GM12878 (cell line): Measurements from ENCODE around the gene ZMYND19. TPM values are rescaled to one million over a fixed set of nuclear protein-coding genes. Genes with fewer than 3 reads are reported as not detected.

Experiments
- ATAC-seq: fragments of 200-7000 bp; cut with Tn5 transposase; 3 replicates; pipeline ENCODE4 v1.9.1; 2020; ENCODE audit warnings: mild to moderate bottlenecking, moderate library complexity
- BruUV-seq: library from RNA; stranded (reverse); fragments of 400-500 nt; replicated peaks from 2 replicates; lab custom pipeline; 2021; lab: Mats Ljungman, UMichigan
- CTCF ChIA-PET: fragments of 300-600 bp; sonication (Branson Sonifier 250); formaldehyde crosslinking; extraction: SDS; loops from one replicate; lab custom pipeline; 2021; ENCODE audit warnings: inconsistent platforms; lab: Yijun Ruan, JAX
- POLR2A ChIA-PET: fragments of 350-600 bp; formaldehyde crosslinking; extraction: SDS; loops from one replicate; lab custom pipeline; 2021; ENCODE audit warnings: inconsistent platforms; lab: Charles Lee
- RAD21 ChIA-PET: fragments of 300-600 bp; sonication (Branson Sonifier 250); formaldehyde crosslinking; loops from one replicate; lab custom pipeline; 2023; ENCODE audit warnings: antibody characterized with exemption; ENCODE audit not compliant: unreplicated experiment; lab: Charles Lee
- SMC1A ChIA-PET: fragments of 300-600 bp; sonication (Branson Sonifier 250); formaldehyde crosslinking; loops from one replicate; lab custom pipeline; 2023; ENCODE audit not compliant: unreplicated experiment, uncharacterized antibody; lab: Charles Lee
- DNase-seq: peaks from one replicate; pipeline ENCODE4 v3.0.0-alpha.2; 2011; ENCODE audit warnings: low read depth, low spot score
- FAIRE-seq: peaks from 3 replicates; lab custom pipeline; 2011; peaks lifted over from hg19 to GRCh38; lab: Jason Lieb, UNC
- H2AFZ ChIP-seq: 2 replicates; pipeline ENCODE4 v1.6.0; 2011; ENCODE audit warnings: low read depth, low read length, control low read depth; ENCODE audit not compliant: control insufficient read depth
- H3K27ac ChIP-seq: 2 replicates; pipeline ENCODE4 v1.5.1; 2011; ENCODE audit warnings: control low read depth; ENCODE audit not compliant: control insufficient read depth, insufficient read depth
- H3K27me3 ChIP-seq, 2 experiments: replicated peaks in 1 of 2; 2 replicates each; pipeline versions ENCODE4 v1.6.0 to v1.6.1; 2011; ENCODE audit warnings: low read length in 1 of 2; ENCODE audit not compliant: control insufficient read depth in 2 of 2, insufficient read depth in 2 of 2
- H3K36me3 ChIP-seq, 2 experiments: 2 replicates each; pipeline ENCODE4 v1.5.1; 2011; ENCODE audit warnings: low read length in 1 of 2; ENCODE audit not compliant: control insufficient read depth in 2 of 2, insufficient read depth in 2 of 2
- H3K4me1 ChIP-seq: 2 replicates; pipeline ENCODE4 v1.6.1; 2011; ENCODE audit warnings: mild to moderate bottlenecking, low read length, moderate library complexity, mixed read lengths; ENCODE audit not compliant: control insufficient read depth, insufficient read depth
- H3K4me2 ChIP-seq: 2 replicates; pipeline ENCODE4 v1.6.0; 2011; ENCODE audit warnings: control low read depth; ENCODE audit not compliant: control insufficient read depth, insufficient read depth
- H3K4me3 ChIP-seq: fragments of 200-600 bp; sonication (generic); 2 replicates; pipeline ENCODE4 v1.5.1; 2016
- H3K79me2 ChIP-seq: 2 replicates; pipeline ENCODE4 v1.6.0; 2011; ENCODE audit warnings: low read length; ENCODE audit not compliant: control insufficient read depth, insufficient read depth
- H3K9ac ChIP-seq: 2 replicates; pipeline ENCODE4 v1.8.0; 2011; ENCODE audit warnings: low read length, control low read depth, mixed read lengths; ENCODE audit not compliant: control insufficient read depth, insufficient read depth
- H3K9me3 ChIP-seq: replicated peaks from 3 replicates; pipeline ENCODE4 v1.5.1; 2011; ENCODE audit warnings: mild to moderate bottlenecking, low read length; ENCODE audit not compliant: control insufficient read depth, insufficient read depth
- H4K20me1 ChIP-seq: 2 replicates; pipeline ENCODE4 v1.6.0; 2011; ENCODE audit not compliant: control insufficient read depth, insufficient read depth
- CREM ChIP-seq: IDR thresholded peaks from 2 replicates; pipeline ENCODE4 v1.6.1; 2014; ENCODE audit warnings: antibody characterized with exemption, low read depth
- ETV6 ChIP-seq, 2 experiments: fragments of 450-650 bp in 1 of 2; IDR thresholded peaks in 1 of 2; conservative IDR thresholded peaks in 1 of 2; 2 replicates each; pipeline ENCODE4 v1.6.1; 2014; ENCODE audit warnings: antibody characterized with exemption in 1 of 2, borderline replicate concordance in 1 of 2, low read depth in 1 of 2, mild to moderate bottlenecking in 1 of 2, moderate library complexity in 1 of 2
- FOXM1 ChIP-seq: IDR thresholded peaks from 2 replicates; pipeline ENCODE4 v1.6.1; 2012; ENCODE audit warnings: low read depth, mild to moderate bottlenecking, inconsistent platforms, low read length, moderate library complexity
- HDAC6 ChIP-seq: fragments of 200-600 bp; sonication (generic); IDR thresholded peaks from one replicate; pipeline ENCODE4 v1.8.0; 2017; ENCODE audit warnings: antibody characterized with exemption; ENCODE audit not compliant: unreplicated experiment
- JUNB ChIP-seq: IDR thresholded peaks from 2 replicates; pipeline ENCODE4 v1.6.1; 2016; ENCODE audit warnings: antibody characterized with exemption, mild to moderate bottlenecking
- RBBP5 ChIP-seq: fragments of 200-600 bp; sonication (generic); conservative IDR thresholded peaks from 2 replicates; pipeline ENCODE4 v1.6.1; 2016
- REST ChIP-seq: IDR thresholded peaks from 2 replicates; pipeline ENCODE4 v1.6.1; 2012; ENCODE audit warnings: mild to moderate bottlenecking, low read depth, low read length
- SIX5 ChIP-seq: IDR thresholded peaks from 2 replicates; pipeline ENCODE4 v1.6.1; 2011; ENCODE audit warnings: mild to moderate bottlenecking, low read depth, low read length, moderate library complexity; ENCODE audit not compliant: severe bottlenecking
- SPI1 ChIP-seq: IDR thresholded peaks from 2 replicates; pipeline ENCODE4 v1.6.1; 2011; ENCODE audit warnings: low read depth, mild to moderate bottlenecking, low read length, moderate library complexity, borderline replicate concordance; ENCODE audit not compliant: insufficient read depth
- SUPT20H ChIP-seq: IDR thresholded peaks from 2 replicates; pipeline ENCODE4 v1.6.1; 2011; ENCODE audit warnings: low read depth, mild to moderate bottlenecking, low read length, moderate library complexity, borderline replicate concordance; ENCODE audit not compliant: control insufficient read depth
- ZNF207 ChIP-seq: fragments of 450-650 bp; IDR thresholded peaks from 2 replicates; pipeline ENCODE4 v1.6.1; 2014; ENCODE audit warnings: antibody characterized with exemption, mild to moderate bottlenecking, borderline replicate concordance
- WGBS: methylation state at CpG from one replicate; pipeline ENCODE4 v1.1.6; 2016; ENCODE audit warnings: low lambda C conversion rate; ENCODE audit not compliant: insufficient replicate concordance, insufficient coverage; ENCODE audit errors: missing lambda C conversion rate; 5-methylcytosine and 5-hydroxymethylcytosine counted together
- in situ Hi-C: fragments of 300-500 bp; cut with MboI; formaldehyde crosslinking; loops from 9 replicates; pipeline ENCODE4 v1.14.3; 2018; ENCODE audit warnings: mixed read lengths
- intact Hi-C: fragments of 100-400 bp; cut with micrococcal nuclease; formaldehyde crosslinking; loops from one replicate; pipeline ENCODE4 v1.14.2; 2022; ENCODE audit not compliant: unreplicated experiment
- polyA plus RNA-seq, 11 experiments: library from polyadenylated mRNA; depleted of rRNA in 4 of 11; unstranded in 6 of 11; stranded (reverse) in 5 of 11; fragments of >200 nt; fragmentation: Nextera tagmentation in 4 of 11; fragmentation: Illumina TruSeq in 1 of 11; extraction: Ambion mirVana in 4 of 11; extraction: Trizol in 1 of 11; gene quantifications; 1 replicate in 1 of 11; 2 replicates in 10 of 11; pipeline versions ENCODE4 v1.2.1 to v1.2.3, GENCODE V29; 2011 to 2016; ENCODE audit warnings: inconsistent platforms in 2 of 11, missing spikeins in 2 of 11, low read depth in 1 of 11
- total RNA-seq, 4 experiments: library from RNA; depleted of rRNA in 3 of 4; stranded (reverse); fragments of >200 nt in 3 of 4; fragmentation: Illumina TruSeq in 1 of 4; extraction: Trizol in 1 of 4; gene quantifications; 2 replicates each; pipeline versions ENCODE4 v1.2.1 to v1.2.3, GENCODE V29; 2013 to 2021
- TF ChIP-seq, protein P1 (sequence below): IDR thresholded peaks from 2 replicates; pipeline ENCODE4 v1.6.1; 2011; ENCODE audit warnings: low read depth, mild to moderate bottlenecking, low read length, moderate library complexity, borderline replicate concordance; ENCODE audit errors: extremely low read depth

Gene ZMYND19
- total and polyA plus RNA-seq, 10 of the 15 experiments (the other 5 are each of a cell fraction or from before 2014, with no cell fraction given) = 0.84 to 54.8 (median 20.1) TPM

- Histone ChIP-seq H3K9me3 (no peaks in the 10 kb centered on the region), H4K20me1 (no peaks in the 10 kb centered on the region), H3K9ac (peak overlapping the region; percentile 36), H3K27me3 (no peaks in the 10 kb centered on the region), H3K4me3 (peak overlapping the region; percentile 51), H3K79me2 (peaks cover 66% of the 10 kb centered on the region), H3K4me1 (peaks cover 4% of the 10 kb centered on the region; the same call in 1 of the 2 replicates), H3K4me2 (peak overlapping the region; percentile 75), H3K27ac (peak overlapping the region; percentile 56), H2AFZ (no peak overlapping the region), H3K36me3 (peaks cover 1 to 3% of the 10 kb centered on the region in 2 experiments; a peak in 3 of 4 replicates)
- in situ Hi-C loops (no loop called here), intact Hi-C loops (no loop called here)
- no TSS peak for BruUV-seq
- ChIA-PET CTCF (interaction anchor here (1.6 kb wide), 1 partner anchor 10 kb away, joined by 6 read pairs; no protein-coding TSS in a partner anchor), RAD21 (no interaction called here), POLR2A (no interaction called here), SMC1A (interaction anchor here (1.7 kb wide), 1 partner anchor 18 kb away, joined by 3 read pairs; no protein-coding TSS in a partner anchor)
- no peak for DNase-seq
- peak; percentile 25; the same call in 1 of the 3 replicates for ATAC-seq
- peak; percentile 81 for FAIRE-seq
- TF ChIP-seq JUNB (no peak), ZNF207 (no peak), FOXM1 (no peak), RBBP5 (no peak), SPI1 (no peak)
- TF ChIP-seq, protein P1, sequence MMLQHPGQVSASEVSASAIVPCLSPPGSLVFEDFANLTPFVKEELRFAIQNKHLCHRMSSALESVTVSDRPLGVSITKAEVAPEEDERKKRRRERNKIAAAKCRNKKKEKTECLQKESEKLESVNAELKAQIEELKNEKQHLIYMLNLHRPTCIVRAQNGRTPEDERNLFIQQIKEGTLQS = no peak
- 67% methylated on average over 6 of the region's 6 CpGs for WGBS
These were observed 48.4 kb upstream of the ZMYND19 start for GRCh38 chr9:137638680-137639079.

- ChIA-PET SMC1A (no interaction called here), RAD21 (no interaction called here), POLR2A (no interaction called here), CTCF (no interaction called here)
- H3K4me1 ChIP-seq = peaks cover 16% of the 10 kb centered on the region
- H3K4me3 ChIP-seq = no peak overlapping the region
- H4K20me1 ChIP-seq = no peaks in the 10 kb centered on the region
- no peaks in the 10 kb centered on the region; a peak in 2 of 4 replicates for H3K36me3 ChIP-seq
- DNase-seq (no peak), ATAC-seq (no peak), FAIRE-seq (no peak)
- H3K27me3 ChIP-seq = no peaks in the 10 kb centered on the region
- H3K9me3 ChIP-seq = no peaks in the 10 kb centered on the region
- no peak overlapping the region for H3K4me2 ChIP-seq
- H3K79me2 ChIP-seq = peaks cover 73% of the 10 kb centered on the region
- no peak overlapping the region for H3K27ac ChIP-seq
- no peak overlapping the region for H3K9ac ChIP-seq
- in situ Hi-C loops (no loop called here), intact Hi-C loops (no loop called here)
- BruUV-seq = no TSS peak
- H2AFZ ChIP-seq = no peak overlapping the region
- 89% methylated on average over 5 of the region's 5 CpGs for WGBS
- TF ChIP-seq CREM (no peak), ETV6 (conservative IDR thresholded peaks at IDR 0.05 in 1 of 2, IDR thresholded peaks at IDR 0.05 in 1 of 2; ENCODE audit: borderline replicate concordance in 1 of 2, low read depth in 1 of 2) (no peak), ZNF207 (no peak), HDAC6 (no peak), REST (no peak), SUPT20H (no peak), SIX5 (no peak)
- TF ChIP-seq, protein P1 = no peak
These were observed 43.7 kb upstream of the ZMYND19 start for GRCh38 chr9:137634016-137634415.
